SU-DHL-6 (cell line): ENCODE measurements around the gene HOXB5.

ENCODE experiments used
- CTCF ChIP-seq: fragments of 200-600 bp; sonication (generic); IDR thresholded peaks from one replicate; pipeline ENCODE4 v1.5.1; 2017; ENCODE audit warnings: antibody characterized with exemption, mild to moderate bottlenecking, low read length, moderate library complexity; ENCODE audit not compliant: insufficient read depth, poor library complexity, severe bottlenecking
- EZH2phosphoT487 ChIP-seq: fragments of 200-600 bp; sonication (generic), shearing (Covaris generic); conservative IDR thresholded peaks from 2 replicates; pipeline ENCODE4 v1.6.1; 2018; ENCODE audit warnings: mild to moderate bottlenecking, antibody characterized with exemption, low read length, moderate library complexity, mixed read lengths

GRCh38 chr17:48541577-48542113, 51.9 kb downstream of the HOXB5 start:
- no peak for TF ChIP-seq CTCF
- TF ChIP-seq EZH2phosphoT487 = no peak
